ENCODE results near the gene PDZD7. TPM values are rescaled to one million over a fixed set of nuclear protein-coding genes. Genes with fewer than 3 reads are reported as not detected.
"Not testable (repeated sequence)": the region's sequence is repeated elsewhere in the genome, so short reads cannot be mapped to it uniquely, and the experiment has no call there.

The PDZD7 gene
- total RNA-seq, 1 experiment from 2014 or later = 1.8 TPM

GRCh38 chr10:100976906-100977305 lies 54.0 kb downstream of the PDZD7 start:
- H3K36me3 ChIP-seq (ENCODE audit: control insufficient read depth, insufficient read depth, low read length) = no peaks in the 10 kb centered on the region
- H3K4me1 ChIP-seq (ENCODE audit: control insufficient read depth, insufficient read depth, low read length) = no peaks in the 10 kb centered on the region
- DNase-seq (ENCODE audit: low read depth, low spot score) = no peak
- in situ Hi-C loops (cut with HindIII; ENCODE audit: low pct_unique_long_range_greater_than_20kb, low sequenced_read_pairs) = no loop called here
- no peak for TF ChIP-seq SIN3A (IDR thresholded peaks at IDR 0.05; ENCODE audit: borderline replicate concordance, insufficient read depth, low read depth, low read length)
- TF ChIP-seq, protein P1, sequence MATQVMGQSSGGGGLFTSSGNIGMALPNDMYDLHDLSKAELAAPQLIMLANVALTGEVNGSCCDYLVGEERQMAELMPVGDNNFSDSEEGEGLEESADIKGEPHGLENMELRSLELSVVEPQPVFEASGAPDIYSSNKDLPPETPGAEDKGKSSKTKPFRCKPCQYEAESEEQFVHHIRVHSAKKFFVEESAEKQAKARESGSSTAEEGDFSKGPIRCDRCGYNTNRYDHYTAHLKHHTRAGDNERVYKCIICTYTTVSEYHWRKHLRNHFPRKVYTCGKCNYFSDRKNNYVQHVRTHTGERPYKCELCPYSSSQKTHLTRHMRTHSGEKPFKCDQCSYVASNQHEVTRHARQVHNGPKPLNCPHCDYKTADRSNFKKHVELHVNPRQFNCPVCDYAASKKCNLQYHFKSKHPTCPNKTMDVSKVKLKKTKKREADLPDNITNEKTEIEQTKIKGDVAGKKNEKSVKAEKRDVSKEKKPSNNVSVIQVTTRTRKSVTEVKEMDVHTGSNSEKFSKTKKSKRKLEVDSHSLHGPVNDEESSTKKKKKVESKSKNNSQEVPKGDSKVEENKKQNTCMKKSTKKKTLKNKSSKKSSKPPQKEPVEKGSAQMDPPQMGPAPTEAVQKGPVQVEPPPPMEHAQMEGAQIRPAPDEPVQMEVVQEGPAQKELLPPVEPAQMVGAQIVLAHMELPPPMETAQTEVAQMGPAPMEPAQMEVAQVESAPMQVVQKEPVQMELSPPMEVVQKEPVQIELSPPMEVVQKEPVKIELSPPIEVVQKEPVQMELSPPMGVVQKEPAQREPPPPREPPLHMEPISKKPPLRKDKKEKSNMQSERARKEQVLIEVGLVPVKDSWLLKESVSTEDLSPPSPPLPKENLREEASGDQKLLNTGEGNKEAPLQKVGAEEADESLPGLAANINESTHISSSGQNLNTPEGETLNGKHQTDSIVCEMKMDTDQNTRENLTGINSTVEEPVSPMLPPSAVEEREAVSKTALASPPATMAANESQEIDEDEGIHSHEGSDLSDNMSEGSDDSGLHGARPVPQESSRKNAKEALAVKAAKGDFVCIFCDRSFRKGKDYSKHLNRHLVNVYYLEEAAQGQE (IDR thresholded peaks at IDR 0.05; ENCODE audit: insufficient read depth in 1 of 2, low read depth in 2 of 2, low read length in 1 of 2) = no peak
- TF ChIP-seq TCF7L2 (IDR thresholded peaks at IDR 0.05; ENCODE audit: low read depth, low read length) = no peak
- no peak for TF ChIP-seq POLR2AphosphoS5 (IDR thresholded peaks at IDR 0.05; ENCODE audit: low read depth, low read length)
- no peak for TF ChIP-seq CTCF (IDR thresholded peaks at IDR 0.05)
- POLR2A ChIA-PET = no interaction called here
- no TSS peak for BruUV-seq (replicated peaks)
- no peak overlapping the region for H3K27ac ChIP-seq (ENCODE audit: low read length)
- no peaks in the 10 kb centered on the region for H3K9me3 ChIP-seq (ENCODE audit: control insufficient read depth, insufficient read depth, low read depth, low read length)
- H3K4me3 ChIP-seq (ENCODE audit: low read depth in 2 of 2, low read length in 2 of 2) = no peak overlapping the region
- H3K27me3 ChIP-seq (ENCODE audit: control insufficient read depth, insufficient read depth, low read length) = no peaks in the 10 kb centered on the region
- intact Hi-C loops (cut with micrococcal nuclease; ENCODE audit: unreplicated experiment) = no loop called here
- no peak for ATAC-seq
- CTCF ChIA-PET = interaction anchor here (0.6 kb wide), 2 partner anchors 27 to 236 kb away, joined by 3 to 5 read pairs; no protein-coding TSS in a partner anchor

DNA sequence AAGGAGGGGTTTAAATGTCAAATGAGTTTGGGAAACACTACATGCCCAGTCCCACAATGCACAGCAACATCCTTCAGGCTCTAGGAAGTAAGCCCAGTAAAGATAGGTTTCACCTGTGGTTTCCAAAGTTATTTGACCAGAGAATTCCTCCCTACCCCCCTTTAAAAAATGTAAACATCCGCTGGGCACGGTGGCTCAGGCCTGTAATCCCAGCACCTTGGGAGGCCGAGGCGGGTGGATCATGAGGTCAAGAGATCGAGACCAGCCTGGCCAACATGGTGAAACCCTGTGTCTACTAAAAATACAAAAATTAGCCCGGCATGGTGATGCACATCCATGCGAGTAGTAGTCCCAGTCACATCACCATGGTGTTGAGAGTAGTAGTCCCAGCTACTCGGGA lies 55.5 kb downstream of the PDZD7 start:
- POLR2A ChIA-PET; in situ Hi-C loops (cut with HindIII; ENCODE audit: low pct_unique_long_range_greater_than_20kb, low sequenced_read_pairs): not testable (repeated sequence)

GRCh38 chr10:100972904-100973535 lies 57.9 kb downstream of the PDZD7 start:
- ChIA-PET CTCF (interaction anchor here (0.6 kb wide), 1 partner anchor 41 kb away, joined by 5 read pairs; no protein-coding TSS in a partner anchor), POLR2A (no interaction called here)
- DNase-seq (ENCODE audit: low read depth, low spot score) = no peak
- no peak for ATAC-seq
- in situ Hi-C loops (cut with HindIII; ENCODE audit: low pct_unique_long_range_greater_than_20kb, low sequenced_read_pairs) = no loop called here
- TF ChIP-seq CTCF (IDR thresholded peaks at IDR 0.05) (no peak), POLR2AphosphoS5 (IDR thresholded peaks at IDR 0.05; ENCODE audit: low read depth, low read length) (no peak), SIN3A (IDR thresholded peaks at IDR 0.05; ENCODE audit: borderline replicate concordance, insufficient read depth, low read depth, low read length) (no peak), TCF7L2 (IDR thresholded peaks at IDR 0.05; ENCODE audit: low read depth, low read length) (no peak)
- TF ChIP-seq, protein P1 (IDR thresholded peaks at IDR 0.05; ENCODE audit: insufficient read depth in 1 of 2, low read depth in 2 of 2, low read length in 1 of 2) = no peak
- H3K27me3 ChIP-seq (ENCODE audit: control insufficient read depth, insufficient read depth, low read length) = no peaks in the 10 kb centered on the region
- no peaks in the 10 kb centered on the region for H3K9me3 ChIP-seq (ENCODE audit: control insufficient read depth, insufficient read depth, low read depth, low read length)
- no TSS peak for BruUV-seq (replicated peaks)
- peaks cover 10% of the 10 kb centered on the region for H3K4me1 ChIP-seq (ENCODE audit: control insufficient read depth, insufficient read depth, low read length)
- intact Hi-C loops (cut with micrococcal nuclease; ENCODE audit: unreplicated experiment) = no loop called here
- no peak overlapping the region for H3K4me3 ChIP-seq (ENCODE audit: low read depth in 2 of 2, low read length in 2 of 2)
- H3K27ac ChIP-seq (ENCODE audit: low read length) = no peak overlapping the region
- H3K36me3 ChIP-seq (ENCODE audit: control insufficient read depth, insufficient read depth, low read length) = no peaks in the 10 kb centered on the region

More for the DNA sequence above, 55.5 kb downstream of the PDZD7 start:
- H3K36me3 ChIP-seq (ENCODE audit: control insufficient read depth, insufficient read depth, low read length); H3K4me1 ChIP-seq (ENCODE audit: control insufficient read depth, insufficient read depth, low read length); BruUV-seq (replicated peaks); ATAC-seq; CTCF ChIA-PET; H3K9me3 ChIP-seq (ENCODE audit: control insufficient read depth, insufficient read depth, low read depth, low read length); H3K27me3 ChIP-seq (ENCODE audit: control insufficient read depth, insufficient read depth, low read length); DNase-seq (ENCODE audit: low read depth, low spot score); H3K4me3 ChIP-seq (ENCODE audit: low read depth in 2 of 2, low read length in 2 of 2); H3K27ac ChIP-seq (ENCODE audit: low read length); intact Hi-C loops (cut with micrococcal nuclease; ENCODE audit: unreplicated experiment): not testable (repeated sequence)
